ENCODE measurements around the gene UNC45A. TPM values are rescaled to one million over a fixed set of nuclear protein-coding genes. Genes with fewer than 3 reads are reported as not detected.

Gene UNC45A
- total and polyA plus RNA-seq, 2 of the 13 experiments (the other 11 are each of a cell fraction or from before 2014, with no cell fraction given) = 33.8 to 39.7 TPM

GRCh38 chr15:90936823-90937222, 1.7 kb downstream of the UNC45A start:
- H3K27me3 ChIP-seq (ENCODE audit: control insufficient read depth in 1 of 2, insufficient read depth in 2 of 2, low read length in 2 of 2) = no peaks in the 10 kb centered on the region; a peak in 2 of 5 replicates
- CTCF ChIA-PET (ENCODE audit: low intra/inter-chr PET ratio, low total read pairs) = no interaction called here
- H3K79me2 ChIP-seq (ENCODE audit: insufficient read depth, low read length) = peaks cover 4% of the 10 kb centered on the region
- H2AFZ ChIP-seq (ENCODE audit: low read length) = no peak overlapping the region
- H3K4me2 ChIP-seq (ENCODE audit: low read depth, low read length) = 0 out of 2 replicates have a peak overlapping the region, but pooled peaks have one; percentile 11
- ATAC-seq = no peak
- no peak overlapping the region for H3K4me3 ChIP-seq (replicated peaks in 1 of 3; ENCODE audit: insufficient read depth in 1 of 3, low read depth in 2 of 3, low read length in 3 of 3)
- BruUV-seq (replicated peaks) = no TSS peak
- POLR2A ChIA-PET = no interaction called here
- H3K9me3 ChIP-seq (ENCODE audit: low read length) = no peaks in the 10 kb centered on the region
- DNase-seq (ENCODE audit: low spot score) = no peak
- FAIRE-seq = no peak
- intact Hi-C loops (cut with micrococcal nuclease; ENCODE audit: unreplicated experiment) = loop anchor here (10.0 kb wide), 1 partner anchor 58 kb away; the partner anchor contains the start of gene PRC1
- no peak overlapping the region for H3K9ac ChIP-seq (ENCODE audit: insufficient read depth, low read depth, low read length)
- H3K27ac ChIP-seq (ENCODE audit: extremely low read length, insufficient read depth, low read length) = no peak overlapping the region
- H3K36me3 ChIP-seq (replicated peaks in 1 of 2; ENCODE audit: control insufficient read depth in 1 of 2, insufficient read depth in 2 of 2, low read length in 2 of 2) = peaks cover 10 to 24% of the 10 kb centered on the region in 2 experiments; a peak in 4 of 5 replicates
- TF ChIP-seq ZNF121 (CRISPR knock-in tag; IDR thresholded peaks at IDR 0.05) = peak; percentile 27; the same call in 1 of the 2 replicates
- TF ChIP-seq RNF219 (CRISPR knock-in tag; IDR thresholded peaks at IDR 0.05) = no peak
- 97% methylated on average over 1 of the region's 1 CpG for WGBS (ENCODE audit: low lambda C conversion rate)
- H3K4me1 ChIP-seq (ENCODE audit: insufficient read depth, low read length) = peaks cover 35% of the 10 kb centered on the region
- in situ Hi-C loops (cut with HindIII; ENCODE audit: extremely low pct_ligation_motif_present, low pct_unique_long_range_greater_than_20kb) = loop anchor here (25.0 kb wide), 1 partner anchor 325 kb away; no protein-coding TSS in a partner anchor
- no peaks in the 10 kb centered on the region for H4K20me1 ChIP-seq (ENCODE audit: insufficient read depth, low read length)

DNA sequence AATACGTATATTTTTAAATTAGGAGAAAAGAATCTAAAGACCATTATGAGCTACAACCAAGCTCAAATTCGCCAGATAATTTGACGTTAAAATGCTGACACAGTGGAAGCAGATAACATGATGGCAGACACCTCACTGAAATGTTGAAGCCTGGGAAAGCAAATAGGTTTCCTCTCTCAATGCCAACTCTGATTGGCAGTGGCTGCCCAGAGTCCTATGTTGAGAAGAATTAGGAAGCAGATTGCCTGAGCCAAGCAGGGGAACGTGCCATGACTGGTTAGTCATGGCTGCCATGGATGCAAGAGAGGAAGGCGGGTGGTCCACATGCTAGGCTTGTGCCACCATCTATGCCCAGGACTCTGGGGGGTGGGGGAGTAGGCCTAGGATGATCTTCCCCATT, 3.2 kb downstream of the UNC45A start:
- Histone ChIP-seq H4K20me1 (ENCODE audit: insufficient read depth, low read length) (no peaks in the 10 kb centered on the region), H3K27me3 (ENCODE audit: control insufficient read depth in 1 of 2, insufficient read depth in 2 of 2, low read length in 2 of 2) (no peaks in the 10 kb centered on the region; a peak in 1 of 5 replicates), H3K4me1 (ENCODE audit: insufficient read depth, low read length) (peaks cover 25% of the 10 kb centered on the region), H3K9ac (ENCODE audit: insufficient read depth, low read depth, low read length) (no peak overlapping the region), H3K4me2 (ENCODE audit: low read depth, low read length) (no peak overlapping the region), H3K4me3 (replicated peaks in 1 of 3; ENCODE audit: insufficient read depth in 1 of 3, low read depth in 2 of 3, low read length in 3 of 3) (no peak overlapping the region), H3K36me3 (replicated peaks in 1 of 2; ENCODE audit: control insufficient read depth in 1 of 2, insufficient read depth in 2 of 2, low read length in 2 of 2) (peaks cover 17 to 38% of the 10 kb centered on the region in 2 experiments; a peak in 4 of 5 replicates), H3K27ac (ENCODE audit: extremely low read length, insufficient read depth, low read length) (no peak overlapping the region), H3K9me3 (ENCODE audit: low read length) (no peaks in the 10 kb centered on the region), H3K79me2 (ENCODE audit: insufficient read depth, low read length) (peaks cover 4% of the 10 kb centered on the region), H2AFZ (ENCODE audit: low read length) (no peak overlapping the region)
- ChIA-PET POLR2A (no interaction called here), CTCF (ENCODE audit: low intra/inter-chr PET ratio, low total read pairs) (no interaction called here)
- FAIRE-seq = no peak
- BruUV-seq (replicated peaks) = no TSS peak
- intact Hi-C loops (cut with micrococcal nuclease; ENCODE audit: unreplicated experiment) = loop anchor here (10.0 kb wide), 1 partner anchor 57 kb away; the partner anchor contains the start of gene PRC1
- no peak for DNase-seq (ENCODE audit: low spot score)
- TF ChIP-seq MAFK (conservative IDR thresholded peaks at IDR 0.05 in 1 of 2, IDR thresholded peaks at IDR 0.05 in 1 of 2; ENCODE audit: low read length in 2 of 2) (peak in 1 of 2 experiments; percentile 44; a peak in 2 of 4 replicates), ZNF431 (CRISPR knock-in tag; IDR thresholded peaks at IDR 0.05; ENCODE audit: borderline replicate concordance, low read depth) (no peak), MAFF (IDR thresholded peaks at IDR 0.05; ENCODE audit: low read depth, low read length) (peak; percentile 10; the same call in 1 of the 2 replicates)
- in situ Hi-C loops (cut with HindIII; ENCODE audit: extremely low pct_ligation_motif_present, low pct_unique_long_range_greater_than_20kb) = loop anchor here (25.0 kb wide), 1 partner anchor 324 kb away; no protein-coding TSS in a partner anchor
- WGBS (ENCODE audit: low lambda C conversion rate) = 92% methylated on average over 5 of the region's 5 CpGs
- ATAC-seq = no peak

Data from HepG2 (cell line).